DMS79 (cell line): ENCODE results near the gene CAP2.
"Not testable (repeated sequence)": the region's sequence is repeated elsewhere in the genome, so short reads cannot be mapped to it uniquely, and the experiment has no call there.

ENCODE experiments used
- DNase-seq: peaks from one replicate; lab custom pipeline; 2025; lab: John Stamatoyannopoulos, UW

The CAP2 gene

DNA sequence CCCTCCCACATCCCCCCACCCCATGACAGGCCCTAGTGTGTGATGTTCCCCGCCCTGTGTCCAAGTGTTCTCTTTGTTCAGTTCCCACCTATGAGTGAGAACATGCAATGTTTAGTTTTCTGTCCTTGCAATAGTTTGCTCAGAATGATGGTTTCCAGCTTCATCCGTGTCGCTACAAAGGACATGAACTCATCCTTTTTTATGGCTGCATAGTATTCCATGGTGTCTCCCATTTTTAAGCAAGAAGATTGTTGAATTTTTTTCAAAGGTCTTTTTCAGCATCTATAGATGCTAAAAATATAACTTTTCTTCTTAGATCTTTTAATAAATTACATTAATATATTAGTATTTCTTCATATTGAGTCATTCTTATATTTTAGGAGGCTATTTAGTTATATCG, 47.4 kb downstream of the CAP2 start:
- not testable (repeated sequence) for DNase-seq

DNA sequence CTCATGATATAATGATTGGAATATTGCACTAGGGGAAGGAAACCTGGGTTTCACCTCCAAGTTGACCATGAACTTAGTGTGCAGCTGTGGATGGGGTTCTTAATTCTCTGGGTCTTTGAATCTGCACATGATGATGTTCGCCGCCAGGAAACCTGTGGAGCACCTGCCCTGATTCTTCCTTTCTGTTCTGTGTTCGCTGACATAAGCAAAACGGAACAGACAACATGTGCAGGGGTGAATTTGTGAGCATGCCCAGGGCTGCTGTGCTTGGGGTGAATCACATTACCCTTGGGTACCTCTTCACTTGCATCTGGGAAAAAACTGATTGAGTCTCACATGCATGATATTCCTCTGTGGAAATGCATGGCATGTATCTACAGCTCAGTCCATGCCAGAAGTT, 48.8 kb downstream of the CAP2 start:
- no peak for DNase-seq

DNA sequence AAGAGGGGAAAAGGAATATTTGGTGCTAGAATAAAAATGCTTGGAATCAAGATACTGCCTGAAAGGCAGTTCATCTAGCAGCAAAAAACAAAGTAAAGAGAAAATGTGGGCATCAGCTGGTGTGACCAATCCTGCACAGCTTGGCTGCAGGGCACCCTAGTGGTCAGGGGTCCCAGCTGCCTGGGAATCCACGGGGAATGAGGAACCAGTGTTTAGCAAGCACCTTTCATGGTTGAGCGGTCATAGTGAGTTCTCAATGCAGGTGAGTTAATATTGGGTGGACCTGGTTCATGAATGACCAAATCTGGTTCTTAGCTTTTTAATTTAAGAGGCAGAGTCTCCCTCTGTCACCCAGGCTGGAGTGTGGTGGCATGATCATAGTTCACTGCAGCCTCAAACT, 53.3 kb downstream of the CAP2 start:
- DNase-seq: no peak

DNA sequence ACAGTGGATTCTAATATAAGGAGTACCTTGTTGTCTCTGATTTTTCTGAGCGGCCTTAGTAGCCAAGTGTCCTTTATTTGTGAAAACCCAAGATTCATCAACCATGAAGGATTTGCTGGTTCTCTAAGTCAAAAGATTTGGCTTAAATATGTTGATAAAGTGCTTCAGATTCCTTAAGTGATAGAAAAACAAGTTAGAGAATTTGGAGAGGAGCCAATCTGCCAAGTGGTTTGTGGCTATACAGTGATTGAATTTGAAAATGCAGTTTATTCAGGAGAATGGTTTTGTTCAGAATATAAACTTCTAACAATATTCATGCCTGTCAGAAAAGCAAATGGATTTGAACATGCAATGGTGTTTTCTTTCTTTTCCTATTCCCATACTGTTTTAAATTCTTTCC, 54.8 kb downstream of the CAP2 start:
- DNase-seq: no peak

DNA sequence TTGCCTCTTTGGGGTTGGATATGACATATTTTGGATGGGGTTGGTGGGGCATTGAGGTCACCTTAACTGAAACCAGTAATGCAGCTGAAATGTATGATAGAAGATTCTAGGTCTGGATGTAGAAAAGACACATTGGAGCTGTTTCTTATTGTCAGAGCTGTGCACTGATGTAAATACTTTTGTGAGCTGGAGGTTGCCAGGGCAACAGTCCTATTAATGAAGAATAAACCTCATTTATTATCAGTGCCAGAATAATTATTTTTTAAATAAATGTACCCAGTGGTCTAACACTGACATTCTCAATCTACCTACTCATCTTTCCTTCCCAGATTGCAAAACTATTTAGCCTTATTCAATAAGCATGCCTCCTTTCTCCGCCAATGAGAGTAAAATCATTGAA, 57.0 kb downstream of the CAP2 start:
- DNase-seq: no peak

DNA sequence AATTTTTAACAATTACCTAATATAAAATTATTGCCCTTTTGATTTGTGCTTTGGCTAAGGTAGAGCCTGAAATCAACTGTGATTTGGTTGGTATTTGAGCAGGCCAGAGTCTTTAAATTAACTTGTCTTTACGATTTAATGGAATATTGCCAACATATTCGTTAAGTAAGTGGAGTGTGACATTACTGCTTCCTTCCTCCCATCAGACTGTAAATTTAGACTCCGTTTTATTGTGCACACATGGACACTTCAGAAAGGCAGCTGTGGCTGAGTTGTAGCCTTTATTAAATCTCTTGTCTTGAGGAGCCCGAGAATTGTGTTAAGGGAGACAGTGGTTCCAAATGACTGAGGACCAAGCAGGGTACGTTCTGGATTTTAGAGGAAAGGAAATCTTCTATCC, 57.4 kb downstream of the CAP2 start:
- no peak for DNase-seq

DNA sequence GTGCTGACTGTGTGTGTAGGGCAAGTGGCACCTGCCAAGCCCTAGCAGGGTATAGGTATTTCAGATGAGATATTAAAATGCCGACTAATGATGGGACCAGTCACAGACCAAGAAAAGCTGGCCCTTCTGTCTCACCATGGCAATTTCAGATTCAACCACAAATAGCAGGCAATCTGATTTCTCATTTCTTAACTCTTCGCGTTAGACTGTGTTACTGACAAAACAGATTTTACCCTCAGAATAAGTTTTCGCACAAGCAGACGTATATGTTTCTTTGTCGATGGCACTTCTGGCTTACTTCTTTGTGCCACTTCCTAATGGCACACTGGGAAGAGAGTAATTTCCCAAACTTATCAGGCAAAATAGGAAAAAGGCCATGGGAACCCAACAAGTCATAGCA, 58.7 kb downstream of the CAP2 start:
- DNase-seq: no peak

DNA sequence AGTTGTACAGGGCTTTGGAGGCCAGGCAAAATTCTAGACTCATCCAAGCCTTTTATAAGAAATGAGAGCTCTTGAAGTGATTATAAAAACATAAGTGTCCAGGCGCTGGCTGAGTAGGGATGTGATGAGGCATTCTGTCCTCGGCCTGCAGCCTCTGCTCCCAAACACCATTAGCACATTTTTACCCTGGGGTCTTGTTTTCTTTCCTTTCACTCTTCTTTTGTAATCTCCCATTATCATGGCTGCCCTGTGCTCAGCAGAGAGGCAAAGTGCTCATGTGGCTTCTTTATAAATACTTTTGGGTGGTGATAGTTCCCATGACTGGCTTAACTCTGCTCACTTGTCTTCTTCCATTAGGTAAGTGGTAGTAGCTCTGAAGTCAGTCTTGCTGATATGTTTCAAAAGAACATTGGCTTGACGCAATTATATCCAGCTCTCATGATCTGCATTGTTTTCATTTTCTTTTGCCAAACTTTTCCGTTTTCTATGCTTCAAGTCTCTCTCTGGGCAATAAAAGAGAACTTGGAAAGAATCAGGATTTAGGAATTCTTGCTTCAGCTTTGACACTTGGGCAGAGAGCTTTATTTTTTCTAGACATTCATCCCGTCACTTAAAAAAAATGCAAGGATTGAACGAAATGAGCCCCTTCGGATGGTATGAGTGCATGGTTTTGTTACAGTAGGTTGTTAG, 61.1 kb downstream of the CAP2 start:
- no peak for DNase-seq

DNA sequence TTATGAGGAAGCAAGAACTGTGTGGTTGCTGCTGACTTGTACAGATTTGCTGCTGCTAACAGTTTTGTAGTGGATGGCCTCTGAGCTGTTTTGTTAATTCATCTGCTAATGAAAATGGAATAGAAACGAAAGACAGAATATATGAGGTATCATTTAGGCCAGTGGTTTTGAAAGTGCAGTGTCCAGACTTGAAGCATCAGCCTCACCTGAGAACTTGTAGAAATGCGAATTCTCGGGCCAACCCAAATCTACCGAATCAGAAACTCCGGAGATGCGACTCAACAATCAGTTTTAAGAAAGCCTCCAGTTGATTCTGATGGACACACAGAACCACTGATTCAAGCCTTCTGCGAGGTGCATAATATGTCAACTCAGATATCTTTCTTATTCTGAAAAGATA, 62.5 kb downstream of the CAP2 start:
- no peak for DNase-seq

DNA sequence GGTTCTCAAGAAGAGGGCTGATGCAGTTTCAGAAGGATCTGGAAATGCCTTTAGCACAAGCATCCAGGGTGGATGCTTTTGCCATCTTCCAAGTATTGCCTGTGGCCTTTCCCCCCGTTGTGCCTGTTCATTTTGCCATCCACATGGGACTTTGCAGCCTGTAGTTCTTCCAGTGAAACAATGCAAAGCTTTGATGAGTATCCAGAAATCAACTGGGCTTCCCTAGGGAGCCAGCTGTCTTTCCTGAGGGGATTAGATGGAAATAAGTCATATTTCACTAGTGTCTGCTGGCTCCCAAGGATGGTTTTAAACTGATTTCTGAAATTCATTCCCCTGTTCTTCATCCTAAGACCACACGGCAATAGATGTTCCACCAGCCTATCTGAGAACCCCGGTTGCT, 63.3 kb downstream of the CAP2 start:
- DNase-seq: no peak

DNA sequence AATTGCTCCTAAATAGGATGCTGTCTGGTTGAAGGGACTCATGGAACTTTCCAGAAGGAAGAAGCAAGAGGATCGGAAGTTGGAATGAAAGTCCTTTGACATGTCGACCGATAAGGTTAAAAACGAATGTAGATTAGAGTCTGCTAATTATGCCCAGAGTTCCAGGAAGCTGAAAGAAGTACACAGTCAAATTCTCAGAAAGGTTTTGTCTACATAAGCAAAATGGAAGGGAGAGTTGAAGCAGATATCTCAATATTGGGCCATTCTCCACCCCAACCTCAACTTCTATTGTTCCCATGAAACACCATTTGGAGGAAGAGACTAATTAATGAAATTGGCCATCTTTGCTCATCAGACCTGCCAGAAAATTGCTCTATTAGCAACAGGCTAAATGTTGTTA, 64.0 kb downstream of the CAP2 start:
- no peak for DNase-seq

DNA sequence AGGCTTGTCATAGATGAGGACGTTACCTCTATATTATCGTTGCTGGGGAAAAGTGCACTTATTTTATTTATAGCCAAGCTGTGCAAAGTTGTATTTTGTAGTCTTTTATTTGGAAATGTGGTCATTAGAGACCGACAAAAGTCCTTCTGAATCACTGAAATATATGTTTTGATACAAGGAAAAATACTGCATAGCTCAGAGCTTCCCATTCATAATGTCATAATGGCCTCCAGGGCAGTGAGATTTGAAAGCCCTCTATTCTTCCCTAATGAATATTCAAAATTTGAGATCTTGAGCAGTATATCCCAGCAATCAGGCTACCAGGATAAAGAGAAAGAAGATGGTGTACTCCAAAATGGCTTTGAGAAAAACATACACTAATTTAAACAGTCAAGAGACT, 64.6 kb downstream of the CAP2 start:
- DNase-seq: no peak

DNA sequence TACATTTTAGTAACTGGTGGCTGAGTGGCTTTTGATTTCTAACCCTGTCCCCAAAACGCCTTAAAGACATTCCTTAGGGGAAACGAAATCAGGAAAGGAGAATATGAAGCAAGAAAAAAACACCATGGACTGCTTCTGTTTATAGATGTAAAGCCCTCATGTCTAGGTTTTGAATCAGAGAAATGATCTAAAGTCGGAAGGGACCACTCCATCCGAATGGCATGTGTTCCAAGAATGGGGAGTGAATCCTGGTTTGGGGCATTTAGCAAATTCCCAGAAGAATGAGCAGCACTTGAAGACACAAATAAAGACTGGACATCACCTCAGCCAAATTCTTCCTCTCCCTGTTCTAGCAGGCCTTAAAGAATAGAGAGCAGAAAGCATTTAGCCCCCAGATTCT, 65.6 kb downstream of the CAP2 start:
- no peak for DNase-seq

DNA sequence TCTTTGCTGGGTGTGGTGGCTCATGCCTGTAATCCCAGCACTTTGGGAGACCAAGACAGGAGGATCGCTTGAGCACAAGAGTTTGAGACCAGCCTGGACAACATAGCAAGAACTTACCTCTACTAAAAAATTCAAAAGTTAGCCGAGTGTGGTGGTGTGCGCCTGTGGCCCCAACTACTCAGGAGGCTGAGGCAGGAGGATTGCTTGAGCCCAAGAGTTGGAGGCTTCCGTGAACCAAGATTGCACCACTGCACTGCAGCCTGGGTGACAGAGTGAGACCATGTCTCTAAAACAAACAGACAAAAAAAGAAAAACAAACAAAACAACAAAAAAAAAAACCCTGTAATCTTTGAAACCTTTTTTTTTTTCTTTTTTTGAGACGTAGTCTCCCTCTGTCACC, 67.5 kb downstream of the CAP2 start:
- no peak for DNase-seq

DNA sequence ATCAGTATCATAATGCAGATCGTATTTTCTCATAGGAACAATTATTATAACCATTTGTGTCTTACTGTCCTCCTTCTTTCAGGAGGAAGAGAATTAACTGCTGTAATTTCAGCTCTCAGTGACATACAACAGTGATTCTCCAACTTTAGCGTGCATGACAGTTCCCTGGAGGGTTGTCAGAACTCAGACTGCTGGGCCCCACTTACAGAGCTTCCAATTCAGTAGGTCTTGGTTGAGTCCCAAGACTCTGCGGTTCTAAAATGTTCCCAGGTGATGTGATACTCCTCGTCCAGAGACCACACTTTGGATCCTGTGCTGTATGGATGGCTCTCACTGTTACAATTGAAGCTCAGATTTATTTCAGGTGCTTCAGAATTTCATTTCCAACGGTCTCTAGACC, 72.8 kb downstream of the CAP2 start:
- no peak for DNase-seq

DNA sequence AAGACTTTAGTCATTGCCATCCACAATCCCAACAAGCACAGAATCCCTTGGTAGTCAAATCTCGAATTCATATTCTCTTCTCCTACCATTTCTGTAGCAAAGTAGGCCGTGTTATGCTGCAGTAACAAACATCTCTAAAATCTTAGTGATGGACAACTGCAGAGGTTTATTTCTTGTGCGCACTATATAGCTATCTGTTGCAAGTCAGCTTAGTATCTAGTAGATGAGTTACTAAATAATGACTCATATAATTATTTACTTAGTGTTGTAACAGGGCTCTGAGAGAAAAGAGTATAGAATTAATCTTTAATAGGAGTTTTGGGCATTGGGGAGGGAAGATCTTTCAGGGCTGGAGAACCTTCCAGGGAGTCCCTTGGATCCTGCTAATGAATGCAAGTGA, 73.3 kb downstream of the CAP2 start:
- DNase-seq: no peak

DNA sequence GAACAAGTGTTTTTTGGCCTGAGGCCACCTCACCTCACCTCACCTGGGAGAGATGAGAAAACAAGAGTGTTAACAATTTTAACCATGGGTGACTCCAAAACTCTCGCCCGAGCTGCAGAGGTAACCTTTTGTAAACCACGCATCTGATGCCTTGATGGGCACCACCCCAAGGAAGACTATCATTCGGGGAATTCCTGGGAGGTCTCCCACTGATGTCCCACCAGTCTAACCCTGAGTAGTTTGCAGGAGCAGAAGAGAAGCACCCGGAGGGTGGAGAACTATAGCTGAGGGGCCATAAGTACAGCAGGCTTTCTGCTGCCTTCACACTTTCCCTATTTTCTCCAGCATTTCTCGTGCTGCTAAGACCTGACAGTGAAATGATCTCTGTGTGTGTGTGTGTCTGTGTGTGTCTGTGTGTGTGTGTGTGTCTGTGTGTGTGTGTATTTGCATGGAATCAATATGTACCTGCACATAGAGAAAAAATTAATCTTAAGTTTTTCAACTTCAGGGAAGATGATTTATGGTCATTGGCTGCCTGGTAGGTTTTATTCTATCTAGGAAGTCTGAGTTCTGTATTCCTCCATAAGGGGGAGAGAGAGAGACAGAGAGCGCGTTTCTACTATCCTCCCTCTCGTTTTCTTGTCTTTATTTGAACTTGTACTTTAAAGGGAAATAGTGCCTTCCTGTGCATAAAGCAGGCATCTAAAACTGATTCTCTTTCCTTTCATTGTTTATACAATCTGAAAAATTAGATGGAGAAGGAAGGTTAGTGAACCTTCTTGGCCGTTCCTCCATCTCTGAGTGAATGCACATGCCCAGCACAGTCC, 75.8 kb downstream of the CAP2 start:
- no peak for DNase-seq

DNA sequence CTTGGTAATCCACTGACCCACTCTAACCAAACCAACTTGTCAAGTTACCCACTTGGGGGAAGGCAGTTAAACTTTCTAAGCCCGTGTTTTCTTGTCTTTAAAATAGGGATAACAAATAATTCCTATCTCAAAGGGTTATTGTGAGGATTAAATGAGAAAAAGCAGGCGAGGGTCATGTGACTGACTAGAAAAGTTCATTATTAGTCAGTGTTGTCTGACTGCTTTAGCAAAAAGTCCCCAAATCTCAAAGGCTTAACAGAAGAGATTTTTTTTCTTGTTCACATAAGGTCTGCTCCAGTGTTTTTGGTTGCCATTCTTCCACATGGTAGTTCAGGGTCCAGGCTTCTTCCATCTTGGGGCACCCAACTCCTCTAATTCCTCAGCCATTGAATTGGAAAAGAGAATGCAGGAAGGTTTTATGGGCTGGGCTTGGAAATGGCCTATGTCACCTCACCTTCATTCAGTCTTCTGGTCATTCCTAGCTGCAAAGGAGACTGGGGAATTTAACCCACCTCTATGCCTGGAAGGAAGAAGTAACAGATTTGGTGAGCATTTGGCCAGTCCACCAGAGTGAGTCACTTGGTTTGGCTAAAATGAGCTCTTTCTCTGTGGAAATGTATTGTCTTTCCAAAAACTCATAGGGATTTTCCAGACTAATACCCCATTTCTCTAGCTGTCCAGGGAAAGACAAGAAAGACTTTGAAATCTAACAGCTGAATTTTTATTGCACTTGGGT, 77.0 kb downstream of the CAP2 start:
- DNase-seq: no peak

DNA sequence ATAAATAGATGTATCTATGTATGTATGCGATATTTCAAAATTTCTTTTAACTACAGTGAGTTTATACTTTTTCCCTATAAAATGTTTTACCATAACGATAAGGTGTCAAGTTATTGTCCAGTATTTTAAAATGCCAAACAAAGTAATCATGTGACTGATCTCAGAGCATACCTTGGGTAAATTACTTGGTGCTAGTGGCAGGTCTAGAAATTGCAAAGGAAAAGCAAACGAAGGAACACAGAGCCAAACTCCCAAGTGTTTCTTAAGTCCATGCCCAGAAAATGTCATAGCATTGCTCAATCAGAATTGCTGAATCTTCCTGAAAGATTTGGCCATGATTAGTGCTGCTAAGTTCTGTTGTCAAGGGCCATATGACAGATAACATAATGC, 77.5 kb downstream of the CAP2 start:
- no peak for DNase-seq

DNA sequence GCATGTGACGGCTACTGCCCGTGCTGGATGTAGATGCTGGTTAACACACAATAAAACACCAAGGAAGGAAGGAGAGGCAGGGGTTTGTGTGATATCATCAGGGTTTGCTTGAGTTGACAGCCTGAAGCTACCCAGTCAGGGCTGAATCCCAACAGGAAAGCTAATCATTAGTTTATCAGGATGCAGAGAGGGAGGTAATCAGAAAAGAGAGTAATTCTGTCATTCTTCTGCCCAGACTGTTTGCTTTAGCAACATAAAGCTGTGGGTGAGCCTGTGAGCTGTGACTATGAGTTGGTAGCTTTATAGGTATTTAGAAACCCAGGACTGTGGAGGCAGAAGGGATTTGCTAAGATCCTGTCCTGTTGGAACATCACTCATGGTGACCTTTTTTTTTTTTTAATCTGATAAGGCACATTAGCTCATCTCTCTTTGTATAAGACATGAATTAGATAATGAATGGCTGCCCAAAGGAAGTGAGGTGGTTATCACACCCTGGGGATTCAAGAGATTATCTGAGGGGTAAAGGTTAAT, 79.3 kb downstream of the CAP2 start:
- no peak for DNase-seq

DNA sequence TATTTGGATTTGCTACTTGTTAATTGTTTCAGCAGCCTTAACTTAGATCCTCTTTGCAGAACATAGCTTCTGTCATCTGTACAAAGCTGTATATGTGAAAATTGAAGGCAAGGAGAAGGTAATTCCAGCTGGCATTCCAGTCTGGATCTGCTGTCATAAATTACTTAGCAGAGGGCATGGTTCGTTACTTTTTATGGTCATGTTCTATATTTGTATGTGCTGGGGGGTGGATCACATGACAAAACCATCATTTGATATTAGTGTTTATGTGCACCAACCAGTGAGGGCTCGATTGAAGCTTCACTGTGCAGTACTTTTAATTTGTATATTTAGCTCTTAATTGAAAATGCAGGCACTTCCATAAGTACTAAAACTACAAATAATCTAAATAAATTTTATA, 80.2 kb downstream of the CAP2 start:
- no peak for DNase-seq

DNA sequence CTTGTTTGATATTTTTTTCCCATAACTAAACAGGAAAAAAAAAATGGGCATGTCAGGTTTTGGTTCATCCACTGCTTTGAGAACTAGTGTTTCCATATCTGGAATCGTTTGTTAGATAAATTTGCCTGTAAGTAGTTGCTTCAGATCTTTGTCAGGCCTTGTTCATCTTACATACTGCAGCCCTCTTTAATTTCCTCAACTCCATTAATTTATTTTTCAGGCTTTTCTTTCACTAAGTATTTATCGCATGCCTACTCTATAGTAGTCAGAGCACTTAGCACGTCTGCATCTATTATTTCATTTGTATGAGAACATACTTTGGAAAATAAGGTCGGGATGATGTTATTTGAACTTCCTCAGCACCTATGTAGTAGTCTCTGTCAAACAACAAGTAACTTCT, 80.9 kb downstream of the CAP2 start:
- DNase-seq: no peak
